ENCODE results near the gene LURAP1L. TPM values are rescaled to one million over a fixed set of nuclear protein-coding genes. Genes with fewer than 3 reads are reported as not detected.

LURAP1L gene
- total RNA-seq, 2 donors from 2014 or later = 0.24 to 1.3 TPM

GRCh38 chr9:12801663-12802062 is 26.8 kb downstream of the LURAP1L start:
- Histone ChIP-seq H3K36me3 (ENCODE audit: control insufficient read depth, insufficient read depth, low read length) (no peaks in the 10 kb centered on the region), H3K9ac (ENCODE audit: extremely low read depth, low read length, poor library complexity, severe bottlenecking) (no peak overlapping the region), H3K4me3 (ENCODE audit: low read length) (no peak overlapping the region), H3K9me3 (ENCODE audit: control insufficient read depth, low read length) (no peaks in the 10 kb centered on the region), H3K4me1 (ENCODE audit: control insufficient read depth, insufficient read depth, low read length) (no peaks in the 10 kb centered on the region), H3K27me3 (ENCODE audit: control insufficient read depth, insufficient read depth, low read length, poor library complexity, severe bottlenecking) (no peaks in the 10 kb centered on the region), H3K27ac (ENCODE audit: low read depth, low read length) (no peak overlapping the region)
- Mint-ChIP-seq H3K4me3 (no peak overlapping the region), H3K36me3 (ENCODE audit: low read depth) (no peaks in the 10 kb centered on the region), H3K27ac (no peak overlapping the region), H3K4me1 (no peaks in the 10 kb centered on the region), H3K9me3 (no peaks in the 10 kb centered on the region), H3K27me3 (ENCODE audit: insufficient read depth) (no peaks in the 10 kb centered on the region)
- TF ChIP-seq, protein P1, sequence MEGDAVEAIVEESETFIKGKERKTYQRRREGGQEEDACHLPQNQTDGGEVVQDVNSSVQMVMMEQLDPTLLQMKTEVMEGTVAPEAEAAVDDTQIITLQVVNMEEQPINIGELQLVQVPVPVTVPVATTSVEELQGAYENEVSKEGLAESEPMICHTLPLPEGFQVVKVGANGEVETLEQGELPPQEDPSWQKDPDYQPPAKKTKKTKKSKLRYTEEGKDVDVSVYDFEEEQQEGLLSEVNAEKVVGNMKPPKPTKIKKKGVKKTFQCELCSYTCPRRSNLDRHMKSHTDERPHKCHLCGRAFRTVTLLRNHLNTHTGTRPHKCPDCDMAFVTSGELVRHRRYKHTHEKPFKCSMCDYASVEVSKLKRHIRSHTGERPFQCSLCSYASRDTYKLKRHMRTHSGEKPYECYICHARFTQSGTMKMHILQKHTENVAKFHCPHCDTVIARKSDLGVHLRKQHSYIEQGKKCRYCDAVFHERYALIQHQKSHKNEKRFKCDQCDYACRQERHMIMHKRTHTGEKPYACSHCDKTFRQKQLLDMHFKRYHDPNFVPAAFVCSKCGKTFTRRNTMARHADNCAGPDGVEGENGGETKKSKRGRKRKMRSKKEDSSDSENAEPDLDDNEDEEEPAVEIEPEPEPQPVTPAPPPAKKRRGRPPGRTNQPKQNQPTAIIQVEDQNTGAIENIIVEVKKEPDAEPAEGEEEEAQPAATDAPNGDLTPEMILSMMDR (conservative IDR thresholded peaks at IDR 0.05) = no peak
- no peak for DNase-seq

DNA sequence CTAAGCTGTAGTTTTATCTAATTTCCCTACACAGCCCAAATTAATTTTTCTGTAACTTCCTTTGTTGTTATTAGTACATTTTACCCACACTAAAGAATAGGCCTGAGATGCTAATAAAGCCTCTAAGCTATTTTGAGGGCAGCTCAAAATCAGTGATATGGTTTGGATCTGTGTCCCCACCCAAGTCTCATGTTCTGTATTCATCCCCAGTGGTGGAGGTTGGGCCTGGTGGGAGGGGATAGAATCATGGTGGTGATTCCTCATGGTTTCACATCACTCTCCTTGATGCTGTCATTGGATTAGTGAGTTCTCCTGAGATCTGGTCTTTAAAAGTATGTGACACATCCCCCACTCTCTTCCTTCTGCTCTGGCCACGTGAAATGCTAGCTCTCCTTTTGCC is 27.3 kb downstream of the LURAP1L start:
- DNase-seq = no peak
- Histone ChIP-seq H3K4me1 (ENCODE audit: control insufficient read depth, insufficient read depth, low read length) (no peaks in the 10 kb centered on the region), H3K27ac (ENCODE audit: low read depth, low read length) (no peak overlapping the region), H3K9me3 (ENCODE audit: control insufficient read depth, low read length) (no peaks in the 10 kb centered on the region), H3K9ac (ENCODE audit: extremely low read depth, low read length, poor library complexity, severe bottlenecking) (no peak overlapping the region), H3K27me3 (ENCODE audit: control insufficient read depth, insufficient read depth, low read length, poor library complexity, severe bottlenecking) (no peaks in the 10 kb centered on the region), H3K4me3 (ENCODE audit: low read length) (no peak overlapping the region), H3K36me3 (ENCODE audit: control insufficient read depth, insufficient read depth, low read length) (no peaks in the 10 kb centered on the region)
- Mint-ChIP-seq H3K27me3 (ENCODE audit: insufficient read depth) (no peaks in the 10 kb centered on the region), H3K36me3 (ENCODE audit: low read depth) (no peaks in the 10 kb centered on the region), H3K9me3 (no peaks in the 10 kb centered on the region), H3K4me1 (no peaks in the 10 kb centered on the region), H3K27ac (no peak overlapping the region), H3K4me3 (no peak overlapping the region)
- WGBS, 2 experiments (ENCODE audit: insufficient coverage in 1 of 2, insufficient read length in 1 of 2) = 72 to 78% methylated on average over 1 of the region's 1 CpG
- TF ChIP-seq, protein P1 (conservative IDR thresholded peaks at IDR 0.05) = no peak

- no peak overlapping the region for H3K9ac ChIP-seq (ENCODE audit: extremely low read depth, low read length, poor library complexity, severe bottlenecking)
- no peaks in the 10 kb centered on the region for H3K36me3 ChIP-seq (ENCODE audit: control insufficient read depth, insufficient read depth, low read length)
- no peaks in the 10 kb centered on the region for H3K9me3 ChIP-seq (ENCODE audit: control insufficient read depth, low read length)
- no peak overlapping the region for H3K27ac ChIP-seq (ENCODE audit: low read depth, low read length)
- no peak for DNase-seq
- TF ChIP-seq, protein P1 (conservative IDR thresholded peaks at IDR 0.05) = no peak
- H3K4me1 Mint-ChIP-seq = no peaks in the 10 kb centered on the region
- 100% methylated on average over 1 of the region's 1 CpG; no CpG with 5 or more reads in 1 of the 2 experiments for WGBS, 2 experiments (ENCODE audit: insufficient coverage in 1 of 2, insufficient read length in 1 of 2)
- no peaks in the 10 kb centered on the region for H3K36me3 Mint-ChIP-seq (ENCODE audit: low read depth)
- H3K4me1 ChIP-seq (ENCODE audit: control insufficient read depth, insufficient read depth, low read length) = no peaks in the 10 kb centered on the region
- no peaks in the 10 kb centered on the region for H3K27me3 ChIP-seq (ENCODE audit: control insufficient read depth, insufficient read depth, low read length, poor library complexity, severe bottlenecking)
- H3K27me3 Mint-ChIP-seq (ENCODE audit: insufficient read depth) = no peaks in the 10 kb centered on the region
- H3K27ac Mint-ChIP-seq = no peak overlapping the region
- no peak overlapping the region for H3K4me3 ChIP-seq (ENCODE audit: low read length)
- H3K4me3 Mint-ChIP-seq = no peak overlapping the region
- no peaks in the 10 kb centered on the region for H3K9me3 Mint-ChIP-seq
Observed at GRCh38 chr9:12808569-12808968, 33.7 kb downstream of the LURAP1L start.

Measured in endodermal cell (in vitro differentiated cells).